Psoas muscle (tissue), 8 donors: ENCODE data around the gene SCG3. TPM values are rescaled to one million over a fixed set of nuclear protein-coding genes. Genes with fewer than 3 reads are reported as not detected.

Experiments
- ATAC-seq, 4 donors: fragments of 200-7000 bp; cut with Tn5 transposase; one replicate each; pipeline ENCODE4 v1.9.1; 2020; ENCODE audit warnings: moderate library complexity in 3 of 4, mild to moderate bottlenecking in 2 of 4
- DNase-seq, 2 donors: peaks; one replicate each; pipeline ENCODE4 v3.0.0-alpha.2; 2020
- H3K27ac ChIP-seq: fragments of 200-600 bp; one replicate; pipeline ENCODE4 v1.8.0; 2022
- H3K27me3 ChIP-seq, 3 donors: fragments of 200-600 bp in 1 of 3; one replicate each; pipeline versions ENCODE4 v1.6.1 to v1.8.0; 2013 to 2022; ENCODE audit warnings: low read length in 2 of 3, mild to moderate bottlenecking in 2 of 3, moderate library complexity in 1 of 3; ENCODE audit not compliant: insufficient read depth in 3 of 3
- H3K36me3 ChIP-seq, 2 donors: fragments of 200-600 bp in 1 of 2; one replicate each; pipeline versions ENCODE4 v1.6.1 to v1.8.0; 2013 to 2022; ENCODE audit warnings: low read depth in 1 of 2, mild to moderate bottlenecking in 1 of 2, moderate library complexity in 1 of 2; ENCODE audit not compliant: insufficient read depth in 1 of 2
- H3K4me1 ChIP-seq: fragments of 200-600 bp; one replicate; pipeline ENCODE4 v1.8.0; 2022
- H3K4me3 ChIP-seq: fragments of 200-600 bp; one replicate; pipeline ENCODE4 v1.8.0; 2022; ENCODE audit warnings: mild to moderate bottlenecking
- H3K9me3 ChIP-seq: fragments of 200-600 bp; one replicate; pipeline ENCODE4 v1.8.0; 2022
- WGBS, 3 donors: extraction: QIAGEN DNeasy Blood & Tissue Kit; methylation state at CpG; one replicate each; pipeline versions ENCODE4 v1.1.6 to v1.1.7; 2013; 5-methylcytosine and 5-hydroxymethylcytosine counted together
- intact Hi-C, 2 donors: fragments of 100-400 bp; cut with DNase I; formaldehyde crosslinking; loops; one replicate each; pipeline versions ENCODE4 v1.11.0 to v1.14.2; 2022
- polyA plus RNA-seq, 3 donors: library from polyadenylated mRNA; stranded (reverse); fragments of 200-250 nt; gene quantifications; one replicate each; pipeline ENCODE4 v1.2.3, GENCODE V29; 2013
- total RNA-seq, 4 donors: library from RNA; stranded (reverse); fragmentation: NEBNext Ultra II Directional in 2 of 4; extraction: Animal tissue kit (Norgen Biotek cat#: 25700) in 2 of 4; gene quantifications; one replicate each; pipeline versions ENCODE4 v1.2.1 to v1.2.4, GENCODE V29; 2021 to 2023
- TF ChIP-seq, protein P1 (sequence below): fragments of 200-600 bp; IDR thresholded peaks from one replicate; pipeline ENCODE4 v1.8.0; 2022; ENCODE audit warnings: antibody characterized with exemption
- donor health status: healthy with polysubstance abuse.
- donor health status: DM: no; HTN: no; CAD: no; lungs with moderate emphysema.
- donor health status: Bipolar disorder and iron deficiency.
- donor health status: healthy.
- donor health status: DM: yes; HTN: yes; CAD: no.
- donor health status: DM: no; HTN: no; CAD: no.
- donor health status: DM: no; HTN: no; CAD: no.
- donor health status: DM: yes; HTN: yes; CAD: no.

Gene SCG3
- total and polyA plus RNA-seq, 7 donors: 0.04 to 0.07 (median 0.06) TPM; not detected in 4

DNA sequence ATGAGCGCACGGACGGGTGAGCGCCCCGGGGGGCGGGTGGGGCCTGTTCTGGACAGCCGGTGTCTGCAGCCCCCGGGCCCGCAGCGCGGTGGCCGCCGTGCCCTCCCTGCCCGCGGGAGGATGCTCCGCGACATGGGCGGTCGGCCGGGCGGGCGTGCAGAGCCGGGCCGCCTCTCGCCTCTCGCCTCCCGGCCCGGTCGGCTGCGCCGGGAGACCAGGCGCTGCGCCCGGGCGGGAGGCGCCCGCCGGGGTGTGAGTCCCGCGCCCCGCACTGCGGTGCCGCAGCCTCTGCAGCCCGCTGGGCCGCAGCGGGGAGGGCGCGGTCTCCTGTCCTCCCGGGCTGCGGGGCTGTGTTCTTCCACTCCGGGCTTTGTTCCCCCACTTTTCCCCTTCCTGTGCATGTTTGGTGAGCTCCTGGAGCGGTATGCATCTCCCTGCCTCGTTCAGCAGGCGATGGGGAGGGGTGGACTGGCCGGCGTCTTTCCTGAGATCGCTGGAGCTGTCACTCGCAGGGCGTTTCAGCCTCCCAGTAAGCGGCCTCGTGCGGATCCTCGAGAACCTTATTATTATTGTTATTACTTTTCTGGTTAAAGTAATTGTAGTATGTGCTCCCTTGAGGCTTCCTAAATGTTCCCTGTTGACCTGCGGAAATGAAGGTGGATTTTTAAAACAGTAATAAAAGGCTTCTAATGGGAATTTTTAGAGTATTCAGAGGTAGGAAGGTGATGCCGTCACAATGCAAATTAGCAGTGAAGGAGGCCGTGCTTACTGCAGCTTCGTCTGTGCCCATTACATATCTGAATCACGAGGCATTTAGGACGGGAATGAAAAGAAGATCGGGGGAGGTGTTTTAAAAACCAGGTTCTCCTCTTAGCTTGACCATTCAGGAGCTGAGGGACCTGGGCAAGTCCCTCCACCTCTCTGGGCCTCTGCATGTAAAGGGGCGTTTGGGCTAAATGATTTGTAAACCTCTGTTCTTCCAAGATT lies 70.7 kb downstream of the SCG3 start:
- DNase-seq: peak; percentile 29 to 56
- 4 to 9% (median 8%) methylated on average over 31 to 71 of the region's 71 CpGs for WGBS, 3 donors
- H3K4me1 ChIP-seq: peaks cover 12% of the 10 kb centered on the region
- no peaks in the 10 kb centered on the region for H3K36me3 ChIP-seq
- peak; percentile 42 to 69 (median 58) for ATAC-seq
- intact Hi-C loops: no loop called here
- H3K4me3 ChIP-seq: peak overlapping the region; percentile 82
- no peaks in the 10 kb centered on the region for H3K27me3 ChIP-seq
- H3K27ac ChIP-seq: peak overlapping the region; percentile 53
- H3K9me3 ChIP-seq: no peaks in the 10 kb centered on the region
- TF ChIP-seq, protein P1, sequence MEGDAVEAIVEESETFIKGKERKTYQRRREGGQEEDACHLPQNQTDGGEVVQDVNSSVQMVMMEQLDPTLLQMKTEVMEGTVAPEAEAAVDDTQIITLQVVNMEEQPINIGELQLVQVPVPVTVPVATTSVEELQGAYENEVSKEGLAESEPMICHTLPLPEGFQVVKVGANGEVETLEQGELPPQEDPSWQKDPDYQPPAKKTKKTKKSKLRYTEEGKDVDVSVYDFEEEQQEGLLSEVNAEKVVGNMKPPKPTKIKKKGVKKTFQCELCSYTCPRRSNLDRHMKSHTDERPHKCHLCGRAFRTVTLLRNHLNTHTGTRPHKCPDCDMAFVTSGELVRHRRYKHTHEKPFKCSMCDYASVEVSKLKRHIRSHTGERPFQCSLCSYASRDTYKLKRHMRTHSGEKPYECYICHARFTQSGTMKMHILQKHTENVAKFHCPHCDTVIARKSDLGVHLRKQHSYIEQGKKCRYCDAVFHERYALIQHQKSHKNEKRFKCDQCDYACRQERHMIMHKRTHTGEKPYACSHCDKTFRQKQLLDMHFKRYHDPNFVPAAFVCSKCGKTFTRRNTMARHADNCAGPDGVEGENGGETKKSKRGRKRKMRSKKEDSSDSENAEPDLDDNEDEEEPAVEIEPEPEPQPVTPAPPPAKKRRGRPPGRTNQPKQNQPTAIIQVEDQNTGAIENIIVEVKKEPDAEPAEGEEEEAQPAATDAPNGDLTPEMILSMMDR: no peak

DNA sequence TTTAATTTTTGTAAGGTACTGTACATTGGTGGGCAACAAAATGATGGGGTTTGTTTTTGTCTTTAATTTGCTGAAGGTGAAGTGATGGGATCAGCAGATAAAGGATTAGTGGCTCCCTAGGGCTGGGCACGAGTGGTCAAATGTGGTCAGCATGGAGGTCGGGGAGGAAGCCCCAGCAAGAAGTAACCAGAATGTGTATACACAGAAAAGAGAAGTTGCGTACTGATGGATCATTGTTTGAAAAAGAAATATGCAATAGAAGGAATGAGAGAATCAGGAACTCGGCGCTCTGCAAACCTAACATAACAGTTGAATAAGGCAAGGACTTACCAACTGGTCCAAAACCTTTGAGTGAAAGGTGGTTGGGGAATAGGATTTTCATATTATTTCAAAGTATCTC lies 71.6 kb downstream of the SCG3 start:
- 78 to 95% (median 87%) methylated on average over 5 of the region's 5 CpGs for WGBS, 3 donors
- Histone ChIP-seq H3K27me3 (no peaks in the 10 kb centered on the region), H3K36me3 (no peaks in the 10 kb centered on the region), H3K4me3 (no peak overlapping the region), H3K27ac (no peak overlapping the region), H3K9me3 (no peaks in the 10 kb centered on the region), H3K4me1 (peaks cover 12% of the 10 kb centered on the region)
- intact Hi-C loops: no loop called here
- DNase-seq (no peak), ATAC-seq (no peak)
- TF ChIP-seq, protein P1: no peak

DNA sequence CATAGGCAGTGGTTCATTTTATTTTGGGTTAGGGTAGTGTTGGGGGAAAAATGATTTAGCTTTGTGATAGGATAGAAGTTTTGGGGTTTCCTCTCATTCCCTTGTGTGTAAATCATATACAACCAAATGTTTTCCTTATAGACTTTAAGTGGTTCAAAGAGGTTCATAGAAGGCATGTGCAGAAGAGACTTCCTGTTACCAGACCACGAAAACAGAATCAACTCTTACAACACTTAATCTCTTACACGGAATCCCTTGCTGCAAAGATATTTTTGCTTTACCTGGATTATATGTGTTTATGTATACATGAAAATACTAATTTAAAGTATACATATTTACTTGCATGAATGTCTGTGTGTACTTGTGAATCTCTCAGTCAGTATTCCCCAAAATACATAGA lies 73.0 kb downstream of the SCG3 start:
- DNase-seq (no peak), ATAC-seq (no peak)
- Histone ChIP-seq H3K4me1 (peaks cover 12% of the 10 kb centered on the region), H3K27ac (no peak overlapping the region), H3K36me3 (no peaks in the 10 kb centered on the region), H3K9me3 (no peaks in the 10 kb centered on the region), H3K4me3 (no peak overlapping the region), H3K27me3 (no peaks in the 10 kb centered on the region)
- WGBS, 3 donors: 80 to 93% (median 85%) methylated on average over 2 of the region's 2 CpGs
- intact Hi-C loops: no loop called here
- TF ChIP-seq, protein P1: no peak

DNA sequence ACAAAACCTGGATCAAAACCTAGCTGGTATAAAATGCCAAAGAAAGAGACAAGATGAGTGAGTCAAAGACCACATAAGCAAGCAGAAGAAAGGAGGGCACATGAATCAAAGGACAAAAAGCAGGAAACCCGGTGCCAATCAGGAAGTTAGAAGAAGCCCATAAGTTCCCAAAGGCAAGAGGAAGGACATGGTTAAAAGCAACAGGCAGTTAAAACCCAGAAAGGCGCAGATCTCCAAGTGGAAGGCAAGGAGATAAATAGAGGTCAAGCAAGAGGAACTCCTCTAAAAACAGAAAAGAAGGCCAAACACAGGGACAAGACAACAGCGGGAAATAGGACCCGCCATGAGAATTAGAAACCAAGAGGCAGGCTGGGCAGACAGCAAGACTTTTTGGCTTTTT lies 74.5 kb downstream of the SCG3 start:
- intact Hi-C loops: no loop called here
- ATAC-seq: no peak

More for the DNA sequence above, 74.5 kb downstream of the SCG3 start:
- TF ChIP-seq, protein P1: no peak
- Histone ChIP-seq H3K9me3 (no peaks in the 10 kb centered on the region), H3K27me3 (no peaks in the 10 kb centered on the region), H3K4me1 (peaks cover 11% of the 10 kb centered on the region), H3K27ac (no peak overlapping the region), H3K4me3 (no peak overlapping the region), H3K36me3 (no peaks in the 10 kb centered on the region)
- DNase-seq: no peak
- 67 to 88% (median 69%) methylated on average over 4 of the region's 4 CpGs for WGBS, 3 donors
